BE2C (cell line): ENCODE results near the gene JADE2.
"Not testable (repeated sequence)": the region's sequence is repeated elsewhere in the genome, so short reads cannot be mapped to it uniquely, and the experiment has no call there.

Source experiments
- DNase-seq: peaks from one replicate; pipeline ENCODE4 v3.0.0-alpha.2; 2020
- H3K27me3 ChIP-seq: fragments of 250-450 bp; sonication (Bioruptor Pico); 2 replicates; pipeline ENCODE4 v1.5.1; 2020; ENCODE audit warnings: mild to moderate bottlenecking
- H3K36me3 ChIP-seq: fragments of 250-450 bp; sonication (Bioruptor Pico); 2 replicates; pipeline ENCODE4 v1.5.1; 2020; ENCODE audit warnings: mild to moderate bottlenecking
- H3K4me1 ChIP-seq: fragments of 250-450 bp; sonication (Bioruptor Pico); 2 replicates; pipeline ENCODE4 v1.5.1; 2020
- H3K4me3 ChIP-seq: 2 replicates; pipeline ENCODE4 v1.5.1; 2011; ENCODE audit warnings: low read depth, low read length
- H3K9me3 ChIP-seq: fragments of 250-450 bp; sonication (Bioruptor Pico); 2 replicates; pipeline ENCODE4 v1.5.1; 2020
- CTCF ChIP-seq: IDR thresholded peaks from 2 replicates; pipeline ENCODE4 v1.5.1; 2012; ENCODE audit warnings: mild to moderate bottlenecking, low read depth, low read length

JADE2 gene

GRCh38 chr5:134490925-134491271, 34.6 kb upstream of the JADE2 start:
- no peak for TF ChIP-seq CTCF
- H3K4me1 ChIP-seq, result peaks cover 11% of the 10 kb centered on the region
- no peaks in the 10 kb centered on the region for H3K27me3 ChIP-seq

GRCh38 chr5:134491841-134492442, 33.5 kb upstream of the JADE2 start:
- Histone ChIP-seq H3K27me3 (no peaks in the 10 kb centered on the region), H3K9me3 (no peaks in the 10 kb centered on the region), H3K4me3 (no peak overlapping the region), H3K4me1 (peaks cover 11% of the 10 kb centered on the region), H3K36me3 (no peaks in the 10 kb centered on the region)
- no peak for TF ChIP-seq CTCF
- DNase-seq, result no peak

More at GRCh38 chr5:134490925-134491271, 34.6 kb upstream of the JADE2 start:
- DNase-seq, result no peak
- H3K9me3 ChIP-seq, result no peaks in the 10 kb centered on the region
- no peak overlapping the region for H3K4me3 ChIP-seq
- no peaks in the 10 kb centered on the region for H3K36me3 ChIP-seq

GRCh38 chr5:134492568-134492967, 32.9 kb upstream of the JADE2 start:
- no peaks in the 10 kb centered on the region for H3K27me3 ChIP-seq
- peaks cover 11% of the 10 kb centered on the region for H3K4me1 ChIP-seq
- peak; percentile 41 for DNase-seq
- H3K9me3 ChIP-seq, result no peaks in the 10 kb centered on the region
- H3K4me3 ChIP-seq, result no peak overlapping the region
- no peaks in the 10 kb centered on the region for H3K36me3 ChIP-seq
- TF ChIP-seq CTCF, result no peak

- TF ChIP-seq CTCF, result no peak
- no peak for DNase-seq
- H3K36me3 ChIP-seq, result no peaks in the 10 kb centered on the region
- H3K4me3 ChIP-seq, result no peak overlapping the region
- H3K27me3 ChIP-seq, result no peaks in the 10 kb centered on the region
- no peaks in the 10 kb centered on the region for H3K9me3 ChIP-seq
- peaks cover 11% of the 10 kb centered on the region for H3K4me1 ChIP-seq
Measured at GRCh38 chr5:134493461-134494055, 31.9 kb upstream of the JADE2 start.

- Histone ChIP-seq H3K9me3 (no peaks in the 10 kb centered on the region), H3K36me3 (no peaks in the 10 kb centered on the region), H3K4me1 (peaks cover 11% of the 10 kb centered on the region), H3K27me3 (no peaks in the 10 kb centered on the region), H3K4me3 (no peak overlapping the region)
- no peak for DNase-seq
- no peak for TF ChIP-seq CTCF
Measured at GRCh38 chr5:134494780-134495179, 30.7 kb upstream of the JADE2 start.

- H3K27me3 ChIP-seq, H3K36me3 ChIP-seq, H3K4me3 ChIP-seq, H3K4me1 ChIP-seq, H3K9me3 ChIP-seq, DNase-seq: not testable (repeated sequence)
Measured at GRCh38 chr5:134499905-134500304, 25.6 kb upstream of the JADE2 start.
